Natural killer cell (primary cell): ENCODE results near the gene FAIM2. TPM values are rescaled to one million over a fixed set of nuclear protein-coding genes. Genes with fewer than 3 reads are reported as not detected.

Experiments used
- ATAC-seq, 3 donors: fragments of 150-1000 bp in 2 of 3; fragments of 200-7000 bp in 1 of 3; cut with Tn5 transposase; 1 replicate in 1 of 3; 2 replicates in 2 of 3; pipeline ENCODE4 v1.10.0; 2021; ENCODE audit warnings: mild to moderate bottlenecking in 2 of 3, moderate library complexity in 2 of 3
- DNase-seq, 2 donors: peaks; one replicate each; pipeline versions ENCODE4 v3.0.0 to v3.0.0-alpha.2; 2013 to 2021; ENCODE audit warnings: mixed read lengths in 1 of 2
- H3K27ac ChIP-seq: one replicate; pipeline ENCODE4 v1.5.1; 2013; ENCODE audit warnings: mild to moderate bottlenecking, low read length
- H3K27me3 ChIP-seq: one replicate; pipeline ENCODE4 v1.6.1; 2013; ENCODE audit warnings: low read length; ENCODE audit not compliant: control insufficient read depth, insufficient read depth
- H3K36me3 ChIP-seq: one replicate; pipeline ENCODE4 v1.6.1; 2013; ENCODE audit warnings: low read length; ENCODE audit not compliant: control insufficient read depth, insufficient read depth
- H3K4me1 ChIP-seq: one replicate; pipeline ENCODE4 v1.6.1; 2013; ENCODE audit warnings: low read length; ENCODE audit not compliant: control insufficient read depth, insufficient read depth
- H3K4me3 ChIP-seq: one replicate; pipeline ENCODE4 v1.5.1; 2013; ENCODE audit warnings: low read length
- H3K9me3 ChIP-seq: one replicate; pipeline ENCODE4 v1.6.1; 2013; ENCODE audit warnings: low read length; ENCODE audit not compliant: control insufficient read depth, insufficient read depth
- H3K27ac Mint-ChIP-seq, 2 donors: one replicate each; pipeline ENCODE4 v1.8.0; 2022; ENCODE audit warnings: mild to moderate bottlenecking in 2 of 2, mixed read lengths in 2 of 2, moderate library complexity in 1 of 2
- H3K27me3 Mint-ChIP-seq, 2 donors: one replicate each; pipeline ENCODE4 v1.8.0; 2022; ENCODE audit warnings: low read depth in 2 of 2, mixed read lengths in 2 of 2
- H3K36me3 Mint-ChIP-seq: one replicate; pipeline ENCODE4 v1.8.0; 2022; ENCODE audit warnings: mixed read lengths
- H3K4me1 Mint-ChIP-seq, 2 donors: one replicate each; pipeline ENCODE4 v1.8.0; 2022; ENCODE audit warnings: mixed read lengths in 2 of 2
- H3K4me3 Mint-ChIP-seq: one replicate; pipeline ENCODE4 v1.8.0; 2022; ENCODE audit warnings: mild to moderate bottlenecking, moderate library complexity, mixed read lengths
- H3K9me3 Mint-ChIP-seq, 2 donors: one replicate each; pipeline ENCODE4 v1.8.0; 2022; ENCODE audit warnings: mixed read lengths in 2 of 2
- WGBS: methylation state at CpG from one replicate; pipeline ENCODE4 v1.1.7; 2013; ENCODE audit warnings: missing lambda C conversion rate; ENCODE audit not compliant: insufficient coverage; 5-methylcytosine and 5-hydroxymethylcytosine counted together
- intact Hi-C: fragments of 100-400 bp; cut with micrococcal nuclease; formaldehyde crosslinking; loops from one replicate; pipeline ENCODE4 v1.14.2; 2022
- total RNA-seq, 4 donors: library from RNA; stranded (reverse); fragments of 120-200 nt in 1 of 4; gene quantifications; one replicate each; pipeline versions ENCODE4 v1.2.3 to v1.2.4, GENCODE V29; 2013 to 2022
- TF ChIP-seq, protein P1 (sequence below): fragments of 200-600 bp; IDR thresholded peaks from one replicate; pipeline ENCODE4 v1.8.0; 2022; ENCODE audit warnings: antibody characterized with exemption

The FAIM2 gene
- total RNA-seq, 3 donors from 2014 or later (not counting 1 experiment from before 2014, with no cell fraction given): 0.09 to 0.57 TPM; not detected in 1

DNA sequence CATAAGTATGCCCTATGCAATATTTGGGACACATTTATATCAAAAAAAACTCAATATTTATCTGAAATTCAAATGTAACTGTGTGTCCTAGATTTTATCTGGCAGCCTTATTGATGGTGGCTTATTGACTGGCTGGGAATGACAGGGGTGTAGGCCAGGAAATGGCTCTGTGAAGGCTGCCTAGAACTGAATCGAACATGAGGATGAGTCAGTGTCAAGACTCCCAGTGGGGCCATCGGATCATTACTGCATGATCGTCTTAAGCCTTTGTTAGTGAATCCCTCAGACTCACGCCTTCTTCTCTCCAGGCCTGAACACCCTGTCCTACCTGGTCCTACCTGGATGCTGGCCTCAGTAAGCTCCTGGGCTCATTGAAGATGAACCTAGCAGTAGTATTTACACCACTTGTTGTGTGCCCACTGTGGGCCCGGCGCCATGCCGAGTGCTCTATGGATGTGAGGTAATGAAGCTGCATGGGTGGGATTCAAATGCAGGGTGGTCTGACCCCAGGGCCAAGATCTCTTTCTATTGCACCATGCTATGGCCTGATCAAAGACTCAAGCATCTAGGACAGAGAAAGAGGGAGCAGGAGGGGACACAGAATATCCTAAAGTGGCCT, 21.0 kb upstream of the FAIM2 start:
- H3K4me3 ChIP-seq: no peak overlapping the region
- DNase-seq (no peak), ATAC-seq (no peak)
- TF ChIP-seq, protein P1, sequence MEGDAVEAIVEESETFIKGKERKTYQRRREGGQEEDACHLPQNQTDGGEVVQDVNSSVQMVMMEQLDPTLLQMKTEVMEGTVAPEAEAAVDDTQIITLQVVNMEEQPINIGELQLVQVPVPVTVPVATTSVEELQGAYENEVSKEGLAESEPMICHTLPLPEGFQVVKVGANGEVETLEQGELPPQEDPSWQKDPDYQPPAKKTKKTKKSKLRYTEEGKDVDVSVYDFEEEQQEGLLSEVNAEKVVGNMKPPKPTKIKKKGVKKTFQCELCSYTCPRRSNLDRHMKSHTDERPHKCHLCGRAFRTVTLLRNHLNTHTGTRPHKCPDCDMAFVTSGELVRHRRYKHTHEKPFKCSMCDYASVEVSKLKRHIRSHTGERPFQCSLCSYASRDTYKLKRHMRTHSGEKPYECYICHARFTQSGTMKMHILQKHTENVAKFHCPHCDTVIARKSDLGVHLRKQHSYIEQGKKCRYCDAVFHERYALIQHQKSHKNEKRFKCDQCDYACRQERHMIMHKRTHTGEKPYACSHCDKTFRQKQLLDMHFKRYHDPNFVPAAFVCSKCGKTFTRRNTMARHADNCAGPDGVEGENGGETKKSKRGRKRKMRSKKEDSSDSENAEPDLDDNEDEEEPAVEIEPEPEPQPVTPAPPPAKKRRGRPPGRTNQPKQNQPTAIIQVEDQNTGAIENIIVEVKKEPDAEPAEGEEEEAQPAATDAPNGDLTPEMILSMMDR: no peak
- H3K27ac Mint-ChIP-seq: no peak overlapping the region
- no peaks in the 10 kb centered on the region for H3K4me1 Mint-ChIP-seq
- no peaks in the 10 kb centered on the region for H3K36me3 ChIP-seq
- H3K9me3 Mint-ChIP-seq: no peaks in the 10 kb centered on the region
- H3K27me3 ChIP-seq: no peaks in the 10 kb centered on the region
- no peak overlapping the region for H3K27ac ChIP-seq
- no peaks in the 10 kb centered on the region for H3K4me1 ChIP-seq
- no peak overlapping the region for H3K4me3 Mint-ChIP-seq
- whole genome bisulfite sequencing: 94% methylated on average over 7 of the region's 7 CpGs
- H3K36me3 Mint-ChIP-seq: no peaks in the 10 kb centered on the region
- H3K27me3 Mint-ChIP-seq: peaks cover 0 to 6% of the 10 kb centered on the region in 2 donors
- H3K9me3 ChIP-seq: no peaks in the 10 kb centered on the region
- intact Hi-C loops: no loop called here

GRCh38 chr12:49923880-49924556, 20.3 kb upstream of the FAIM2 start:
- Histone ChIP-seq H3K9me3 (no peaks in the 10 kb centered on the region), H3K36me3 (no peaks in the 10 kb centered on the region), H3K4me1 (no peaks in the 10 kb centered on the region), H3K27ac (no peak overlapping the region), H3K27me3 (no peaks in the 10 kb centered on the region), H3K4me3 (no peak overlapping the region)
- TF ChIP-seq, protein P1: no peak
- no peak overlapping the region for H3K4me3 Mint-ChIP-seq
- H3K36me3 Mint-ChIP-seq: no peaks in the 10 kb centered on the region
- no peaks in the 10 kb centered on the region for H3K4me1 Mint-ChIP-seq
- no peak overlapping the region for H3K27ac Mint-ChIP-seq
- ATAC-seq (peak in 1 of 3 donors; percentile 24), DNase-seq (no peak)
- intact Hi-C loops: no loop called here
- no peaks in the 10 kb centered on the region for H3K9me3 Mint-ChIP-seq
- WGBS: 86% methylated on average over 15 of the region's 15 CpGs
- H3K27me3 Mint-ChIP-seq: peaks cover 0 to 5% of the 10 kb centered on the region in 2 donors

- intact Hi-C loops: no loop called here
- Mint-ChIP-seq H3K4me3 (no peak overlapping the region), H3K4me1 (no peaks in the 10 kb centered on the region), H3K27me3 (peaks cover 0 to 5% of the 10 kb centered on the region in 2 donors), H3K27ac (no peak overlapping the region), H3K9me3 (no peaks in the 10 kb centered on the region), H3K36me3 (no peaks in the 10 kb centered on the region)
- Histone ChIP-seq H3K36me3 (no peaks in the 10 kb centered on the region), H3K4me1 (no peaks in the 10 kb centered on the region), H3K9me3 (no peaks in the 10 kb centered on the region), H3K27ac (no peak overlapping the region), H3K4me3 (no peak overlapping the region), H3K27me3 (no peaks in the 10 kb centered on the region)
- TF ChIP-seq, protein P1: no peak
- ATAC-seq: no peak
- no peak for DNase-seq
- WGBS: 97% methylated on average over 7 of the region's 7 CpGs
These were observed 19.4 kb upstream of the FAIM2 start for GRCh38 chr12:49923035-49923644.
